Endothelial cell (in vitro differentiated cells): ENCODE results near the gene BCL11A. TPM values are rescaled to one million over a fixed set of nuclear protein-coding genes. Genes with fewer than 3 reads are reported as not detected.

Experiments
- DNase-seq: peaks from one replicate; pipeline ENCODE4 v3.0.0; 2021; ENCODE audit warnings: low spot score
- H3K27ac Mint-ChIP-seq: one replicate; pipeline ENCODE4 v1.8.0; 2021; ENCODE audit warnings: mixed read lengths, inconsistent platforms; ENCODE audit not compliant: unreplicated experiment
- H3K27me3 Mint-ChIP-seq: one replicate; pipeline ENCODE4 v1.8.0; 2021; ENCODE audit warnings: mild to moderate bottlenecking, moderate library complexity, mixed read lengths, inconsistent platforms; ENCODE audit not compliant: unreplicated experiment
- H3K36me3 Mint-ChIP-seq: one replicate; pipeline ENCODE4 v1.8.0; 2021; ENCODE audit warnings: mild to moderate bottlenecking, low read depth, mixed read lengths, inconsistent platforms; ENCODE audit not compliant: unreplicated experiment
- H3K4me1 Mint-ChIP-seq: one replicate; pipeline ENCODE4 v1.8.0; 2021; ENCODE audit warnings: mild to moderate bottlenecking, mixed read lengths, inconsistent platforms; ENCODE audit not compliant: unreplicated experiment
- H3K4me3 Mint-ChIP-seq: one replicate; pipeline ENCODE4 v1.8.0; 2021; ENCODE audit warnings: mild to moderate bottlenecking, mixed read lengths, inconsistent platforms; ENCODE audit not compliant: unreplicated experiment
- H3K9me3 Mint-ChIP-seq: one replicate; pipeline ENCODE4 v1.8.0; 2021; ENCODE audit warnings: mixed read lengths, inconsistent platforms; ENCODE audit not compliant: unreplicated experiment
- CTCF ChIP-seq: fragments of 200-600 bp; sonication (generic); IDR thresholded peaks from one replicate; pipeline ENCODE4 v1.5.0; 2021; ENCODE audit warnings: antibody characterized with exemption; ENCODE audit not compliant: unreplicated experiment
- total RNA-seq: library from RNA; stranded (reverse); fragmentation: NEBNext Ultra II Directional; extraction: Animal tissue kit (Norgen Biotek cat#: 25700); gene quantifications from one replicate; pipeline ENCODE4 v1.2.1, GENCODE V29; 2021; ENCODE audit not compliant: unreplicated experiment

BCL11A gene
- total RNA-seq, 1 donor from 2014 or later = 9.6 TPM

GRCh38 chr2:60556576-60557485, 3.4 kb upstream of the BCL11A start:
- Mint-ChIP-seq H3K4me1 (peaks cover 4% of the 10 kb centered on the region), H3K27ac (no peak overlapping the region), H3K27me3 (peaks cover 5% of the 10 kb centered on the region), H3K4me3 (peak overlapping the region; percentile 74), H3K36me3 (no peaks in the 10 kb centered on the region), H3K9me3 (no peaks in the 10 kb centered on the region)
- no peak for DNase-seq
- no peak for TF ChIP-seq CTCF

- peak overlapping the region; percentile 89 for H3K4me3 Mint-ChIP-seq
These were observed 2.7 kb upstream of the BCL11A start for GRCh38 chr2:60556175-60556574.

DNA sequence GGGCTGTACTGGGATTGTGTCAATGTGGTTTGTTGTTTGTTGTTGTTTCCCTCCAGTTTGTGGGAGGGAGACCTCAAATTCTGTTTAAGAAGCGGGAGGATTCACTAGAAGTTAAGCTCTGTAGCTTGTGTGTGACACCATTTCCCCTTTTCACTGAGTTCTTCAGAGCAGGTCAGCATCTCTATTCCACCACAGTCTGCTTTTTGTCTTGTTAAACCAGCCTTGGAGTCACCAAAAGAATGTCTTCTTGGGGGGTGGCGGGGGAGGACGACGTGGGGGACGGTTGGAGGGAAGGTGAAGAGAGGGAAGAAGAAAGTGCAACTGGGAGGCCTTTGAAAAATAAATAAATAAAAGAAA, 2.3 kb upstream of the BCL11A start:
- Mint-ChIP-seq H3K36me3 (no peaks in the 10 kb centered on the region), H3K9me3 (no peaks in the 10 kb centered on the region), H3K4me3 (peak overlapping the region; percentile 89), H3K27ac (no peak overlapping the region), H3K4me1 (peaks cover 4% of the 10 kb centered on the region), H3K27me3 (peaks cover 8% of the 10 kb centered on the region)
- no peak for TF ChIP-seq CTCF
- no peak for DNase-seq

More at GRCh38 chr2:60556175-60556574, 2.7 kb upstream of the BCL11A start:
- Mint-ChIP-seq H3K9me3 (no peaks in the 10 kb centered on the region), H3K27me3 (peaks cover 6% of the 10 kb centered on the region), H3K4me1 (peaks cover 4% of the 10 kb centered on the region), H3K36me3 (no peaks in the 10 kb centered on the region), H3K27ac (no peak overlapping the region)
- no peak for DNase-seq
- no peak for TF ChIP-seq CTCF

GRCh38 chr2:60555066-60555782, 1.8 kb upstream of the BCL11A start:
- Mint-ChIP-seq H3K4me1 (peaks cover 4% of the 10 kb centered on the region), H3K9me3 (no peaks in the 10 kb centered on the region), H3K27ac (no peak overlapping the region), H3K27me3 (peaks cover 6% of the 10 kb centered on the region), H3K4me3 (peak overlapping the region; percentile 89), H3K36me3 (no peaks in the 10 kb centered on the region)
- peak; percentile 66 for DNase-seq
- no peak for TF ChIP-seq CTCF

DNA sequence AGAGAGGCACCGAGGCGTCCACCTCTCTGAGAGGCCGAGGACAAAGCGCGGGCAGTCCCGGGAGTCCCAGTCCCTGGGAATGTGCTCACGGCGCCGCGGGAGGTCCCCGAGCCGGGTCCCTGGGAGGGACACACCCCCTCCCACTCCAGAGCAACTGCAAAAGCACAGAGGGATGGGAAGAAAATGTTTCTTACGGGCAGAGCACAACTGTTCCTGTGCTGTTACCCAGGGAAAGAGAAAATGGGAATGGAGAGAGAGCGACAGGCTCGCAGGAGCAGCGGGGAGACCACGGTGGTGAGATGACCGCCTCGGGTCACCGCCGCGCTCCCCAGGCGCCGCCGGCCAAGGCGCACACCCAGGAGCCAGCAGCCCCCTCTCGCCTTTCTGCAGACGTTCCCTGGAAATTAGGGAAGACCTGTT, 1.2 kb upstream of the BCL11A start:
- no peak overlapping the region for H3K27ac Mint-ChIP-seq
- DNase-seq = peak; percentile 49
- peak overlapping the region; percentile 89 for H3K4me3 Mint-ChIP-seq
- H3K9me3 Mint-ChIP-seq = no peaks in the 10 kb centered on the region
- H3K27me3 Mint-ChIP-seq = peaks cover 6% of the 10 kb centered on the region
- TF ChIP-seq CTCF = no peak
- peaks cover 4% of the 10 kb centered on the region for H3K4me1 Mint-ChIP-seq
- no peaks in the 10 kb centered on the region for H3K36me3 Mint-ChIP-seq
